SK-MEL-5 (cell line): ENCODE data around the gene CRACR2A. TPM values are rescaled to one million over a fixed set of nuclear protein-coding genes. Genes with fewer than 3 reads are reported as not detected.

Source experiments
- DNase-seq: peaks from one replicate; pipeline ENCODE4 v3.0.0-alpha.2; 2016; ENCODE audit warnings: low read depth, low spot score
- in situ Hi-C: cut with HindIII; loops from 2 replicates; pipeline ENCODE4 v1.10.0; 2016; ENCODE audit warnings: low sequenced_read_pairs, high pct_unique_total_duplicates, low pct_unique_long_range_greater_than_20kb
- total RNA-seq: library from RNA; depleted of rRNA; stranded (reverse); fragments of >200 nt; shearing (Covaris generic); gene quantifications from 2 replicates; pipeline ENCODE4 v1.2.3, GENCODE V29; 2014

CRACR2A gene
- total RNA-seq, 1 experiment from 2014 or later, result 9.2 TPM

DNA sequence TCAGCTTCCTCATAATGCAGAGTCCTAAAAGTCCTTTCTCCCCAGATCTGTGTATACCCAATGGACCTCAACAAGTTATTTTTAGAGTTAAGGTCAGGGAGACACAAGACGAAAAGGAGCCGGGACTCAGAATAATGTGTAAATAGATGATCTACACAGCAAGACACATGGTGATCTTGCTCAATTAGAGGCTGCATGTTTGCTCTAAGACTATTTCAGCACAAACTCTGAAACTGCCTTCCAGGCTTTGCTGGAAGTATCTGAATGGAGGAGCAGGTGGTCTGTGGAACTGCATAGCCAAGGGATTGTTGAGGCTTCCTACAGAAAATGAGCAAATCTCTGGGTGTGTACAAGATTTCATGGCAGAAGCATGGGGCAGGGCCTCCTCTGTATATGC, 80.8 kb downstream of the CRACR2A start:
- DNase-seq, result no peak
- in situ Hi-C loops, result no loop called here

DNA sequence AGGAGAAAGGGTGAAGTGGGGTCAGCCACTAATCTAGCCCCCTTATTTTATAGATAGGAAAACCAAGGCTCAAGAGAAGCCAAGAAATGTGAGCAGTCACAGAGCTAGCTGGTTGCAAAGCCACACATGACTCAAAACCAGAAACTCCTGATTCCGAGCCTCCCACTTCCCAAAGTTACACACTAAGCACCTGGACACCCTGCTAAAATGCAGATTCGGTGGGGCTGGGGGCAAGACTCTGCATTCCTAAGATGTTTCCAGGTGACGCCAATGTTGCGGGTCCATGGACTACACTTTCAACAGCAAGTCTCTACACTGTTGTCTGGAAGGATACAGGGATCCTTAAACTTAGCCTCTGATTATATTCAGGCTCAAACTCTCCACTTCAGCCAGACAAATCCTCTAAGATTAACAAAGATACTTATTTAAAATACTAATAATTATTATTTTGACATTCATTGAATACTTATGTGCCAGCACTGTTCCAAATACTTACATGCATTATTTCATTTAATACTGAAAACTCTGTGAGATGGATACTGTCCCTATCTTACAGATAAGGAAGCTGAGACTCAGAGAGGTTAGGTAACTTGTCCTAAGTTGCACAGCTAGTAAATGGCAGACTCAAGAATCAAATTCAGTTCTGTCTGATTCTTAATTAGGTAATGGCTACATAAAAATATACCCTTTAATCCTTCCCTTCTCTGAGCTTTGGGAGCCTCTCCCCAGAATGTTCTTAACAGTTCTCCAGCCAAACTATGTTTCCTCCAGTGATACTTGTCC, 81.4 kb downstream of the CRACR2A start:
- in situ Hi-C loops, result no loop called here
- DNase-seq, result no peak

DNA sequence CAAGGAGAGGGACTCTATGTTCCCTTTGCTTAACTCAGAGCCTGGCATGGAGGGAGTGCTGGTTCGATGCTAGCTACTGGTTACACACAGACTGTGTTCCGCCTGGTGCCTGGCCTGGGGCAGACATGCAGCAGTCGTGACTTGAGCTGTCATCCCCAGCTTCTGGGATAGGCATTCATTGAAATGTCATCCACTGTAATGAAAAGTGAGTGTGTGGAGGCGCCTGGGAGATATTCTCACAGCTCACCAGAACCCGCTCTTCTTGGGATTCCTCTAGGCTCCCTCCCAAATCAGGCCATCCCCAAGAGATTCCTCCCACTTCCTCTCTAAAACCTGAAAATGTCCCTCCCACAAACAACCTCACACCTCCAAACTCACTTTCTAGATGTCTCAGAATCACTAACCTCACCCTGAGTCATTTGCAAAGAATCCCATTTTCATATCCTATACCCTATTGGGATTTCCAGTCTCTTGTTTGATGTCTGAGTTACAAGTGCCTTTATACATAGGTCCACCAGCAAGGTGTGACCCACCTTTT, 82.8 kb downstream of the CRACR2A start:
- in situ Hi-C loops, result no loop called here
- no peak for DNase-seq

DNA sequence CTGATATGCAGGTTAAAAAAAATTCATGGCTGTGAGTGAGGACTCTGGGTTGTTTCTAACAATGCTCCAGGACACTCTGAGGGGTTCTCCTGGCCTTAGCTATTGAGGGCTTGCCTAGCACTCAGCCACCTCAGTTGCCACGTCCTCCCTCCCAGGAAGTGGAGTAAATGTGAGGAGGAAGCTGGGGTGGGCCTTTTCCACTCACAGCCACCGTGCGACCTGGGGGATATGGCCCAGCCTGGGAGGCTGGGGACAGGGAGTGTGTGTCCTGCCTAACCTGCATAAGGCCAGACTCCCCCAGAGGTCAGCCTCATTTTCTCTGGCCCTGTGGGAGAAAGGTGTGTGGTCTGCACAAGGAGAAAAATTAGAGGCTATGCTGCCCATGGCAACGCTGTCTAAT, 83.3 kb downstream of the CRACR2A start:
- DNase-seq, result no peak
- in situ Hi-C loops, result no loop called here

DNA sequence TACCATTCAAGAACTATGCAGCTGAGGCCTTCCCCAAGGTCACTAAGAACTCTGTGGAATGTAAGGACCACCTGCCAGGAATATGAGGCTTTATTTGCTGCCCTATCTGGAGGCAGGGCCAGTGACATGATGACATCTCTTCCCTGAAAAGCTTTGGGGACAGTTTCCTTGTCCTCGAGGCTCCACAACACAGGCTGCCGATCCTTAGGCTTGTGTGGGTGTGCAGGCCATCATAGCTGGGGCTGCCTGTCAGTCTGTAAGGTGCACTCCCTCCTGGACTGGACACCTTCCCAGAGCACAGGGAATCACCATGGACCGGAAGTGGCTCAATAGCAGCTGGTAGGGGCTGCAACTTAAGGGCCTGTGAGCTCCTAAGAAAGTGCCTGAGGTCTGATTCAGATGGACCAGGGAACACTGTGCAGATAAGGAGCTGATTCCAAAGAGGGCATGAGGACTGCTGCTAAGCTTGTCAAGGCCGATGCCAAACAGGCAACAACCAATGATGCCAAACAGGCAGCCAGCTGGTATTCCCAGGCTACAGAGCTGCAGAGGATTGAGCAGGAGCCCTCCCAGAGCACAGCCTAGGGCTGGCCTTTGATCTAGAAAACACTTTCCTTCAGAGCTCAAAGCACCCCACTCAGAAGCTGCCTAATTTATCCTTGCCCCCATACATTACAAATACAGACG, 84.3 kb downstream of the CRACR2A start:
- in situ Hi-C loops, result no loop called here

DNA sequence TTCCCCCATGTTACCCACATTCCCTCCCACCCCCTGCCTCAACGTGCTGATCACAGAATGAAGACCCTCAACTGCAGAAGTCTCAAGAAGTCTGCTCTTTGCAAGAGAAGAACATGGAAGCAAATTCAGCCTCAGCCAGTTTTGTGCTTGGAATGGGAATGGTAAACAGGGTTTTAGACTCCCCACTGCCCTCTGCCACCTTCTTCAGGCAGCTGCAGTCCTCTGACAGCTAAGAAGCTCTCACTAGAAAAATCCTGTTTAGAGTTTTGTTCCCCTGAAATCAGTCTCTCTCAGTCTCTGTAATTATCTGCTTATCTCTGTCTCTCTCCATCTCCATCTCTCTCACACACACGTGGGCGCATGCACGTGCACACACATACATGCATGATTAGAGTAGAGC, 85.4 kb downstream of the CRACR2A start:
- peak; percentile 5 for DNase-seq
- in situ Hi-C loops, result no loop called here

More for the DNA sequence above, 84.3 kb downstream of the CRACR2A start:
- no peak for DNase-seq

DNA sequence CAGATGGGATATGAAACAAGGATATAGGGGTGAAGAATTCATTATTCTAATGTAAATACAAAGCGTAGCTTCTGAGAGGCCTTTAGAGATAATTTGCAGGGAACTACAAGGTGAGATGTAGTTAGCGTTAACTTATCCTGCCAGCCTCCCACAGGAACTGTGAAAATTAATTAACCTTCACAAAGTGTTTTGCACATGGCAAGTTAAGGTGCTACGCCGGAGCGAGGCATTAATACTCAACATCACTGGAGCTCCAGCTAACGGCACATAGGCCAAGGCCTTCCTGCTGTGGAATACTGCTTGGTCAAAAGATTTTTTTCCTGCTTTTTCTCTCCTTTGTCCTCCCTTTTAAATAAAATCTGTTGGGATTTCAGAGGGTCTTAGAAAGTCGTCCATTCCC, 86.5 kb downstream of the CRACR2A start:
- in situ Hi-C loops, result no loop called here
- DNase-seq, result no peak

DNA sequence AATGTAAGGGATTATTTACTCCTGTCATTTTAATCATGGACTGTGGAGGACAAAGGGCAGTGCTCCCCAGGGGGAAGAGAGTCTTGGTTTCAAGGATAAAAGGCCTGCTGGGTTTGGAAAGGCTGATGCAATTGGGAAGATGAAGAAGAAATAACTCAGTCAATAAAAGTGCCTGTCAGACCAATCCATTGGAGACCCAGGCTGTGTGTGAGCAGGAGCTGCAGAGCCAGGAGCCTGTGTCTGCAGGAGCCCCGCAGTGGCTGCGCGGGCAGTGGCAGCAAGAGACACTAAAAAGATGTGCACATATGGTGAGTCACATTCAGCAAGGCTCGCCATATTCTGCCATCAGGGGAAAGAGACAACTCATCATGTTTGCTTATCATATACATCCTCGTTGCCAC, 90.4 kb downstream of the CRACR2A start:
- no peak for DNase-seq
- in situ Hi-C loops, result no loop called here

DNA sequence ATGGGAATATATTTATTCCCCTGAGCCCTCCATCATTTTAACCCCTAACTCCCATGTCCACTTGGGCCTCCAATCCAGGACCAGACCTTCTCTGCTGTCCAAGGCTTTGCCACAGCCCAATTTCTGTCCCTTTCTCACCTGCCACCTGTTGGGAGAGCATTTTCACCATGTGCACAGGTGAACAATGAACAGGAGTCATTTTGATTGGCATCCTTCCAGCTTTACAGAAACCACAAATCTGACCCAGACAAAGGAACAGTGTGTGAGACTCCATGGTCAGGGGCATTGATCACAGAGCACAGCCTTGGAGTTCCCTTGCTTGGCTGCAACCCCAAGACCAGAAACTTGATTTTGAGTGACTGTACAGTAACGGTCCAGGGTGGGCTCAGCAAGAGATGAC, 91.9 kb downstream of the CRACR2A start:
- in situ Hi-C loops, result no loop called here
- peak; percentile 5 for DNase-seq

DNA sequence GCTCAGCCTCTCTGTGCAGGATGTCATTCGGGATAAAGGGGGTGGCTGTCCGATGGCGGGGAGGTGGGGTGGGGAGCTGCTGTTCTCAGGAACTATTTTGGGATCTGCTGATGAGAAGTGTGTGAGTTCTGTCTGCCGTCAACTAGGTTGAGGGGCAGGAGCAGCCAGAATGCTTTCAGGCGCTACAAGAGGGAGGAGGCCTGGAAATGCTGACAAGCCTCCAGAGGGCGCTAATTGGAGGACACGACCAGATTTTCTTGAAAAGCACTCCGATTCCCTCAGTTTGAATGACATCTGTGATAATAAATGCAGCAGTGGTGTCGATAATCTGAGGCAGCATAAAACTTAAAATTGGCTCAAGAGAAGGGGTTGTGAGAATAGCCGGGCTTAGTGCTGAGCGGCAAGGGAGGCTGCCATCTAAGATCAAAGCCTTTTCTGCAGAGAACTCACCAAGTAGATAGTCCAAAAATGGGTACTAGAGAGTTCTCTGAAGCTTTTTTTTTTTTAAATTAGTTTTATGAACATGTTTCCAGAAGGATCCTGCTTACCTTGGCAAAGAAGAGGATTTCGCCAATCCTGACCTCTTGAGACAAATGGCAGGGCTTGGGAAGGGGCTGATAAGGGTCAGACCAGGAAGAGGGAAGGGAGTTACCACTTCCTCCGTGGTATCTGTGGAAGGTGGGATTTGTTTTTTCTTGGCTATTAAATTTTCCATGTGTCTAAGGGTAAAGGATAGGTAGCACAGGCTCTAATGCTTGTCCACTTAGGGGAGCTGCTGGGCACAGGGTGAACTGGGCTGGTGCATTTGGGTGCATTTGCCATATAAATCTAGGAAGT, 94.4 kb downstream of the CRACR2A start:
- in situ Hi-C loops, result no loop called here
- DNase-seq, result peak; percentile 63

DNA sequence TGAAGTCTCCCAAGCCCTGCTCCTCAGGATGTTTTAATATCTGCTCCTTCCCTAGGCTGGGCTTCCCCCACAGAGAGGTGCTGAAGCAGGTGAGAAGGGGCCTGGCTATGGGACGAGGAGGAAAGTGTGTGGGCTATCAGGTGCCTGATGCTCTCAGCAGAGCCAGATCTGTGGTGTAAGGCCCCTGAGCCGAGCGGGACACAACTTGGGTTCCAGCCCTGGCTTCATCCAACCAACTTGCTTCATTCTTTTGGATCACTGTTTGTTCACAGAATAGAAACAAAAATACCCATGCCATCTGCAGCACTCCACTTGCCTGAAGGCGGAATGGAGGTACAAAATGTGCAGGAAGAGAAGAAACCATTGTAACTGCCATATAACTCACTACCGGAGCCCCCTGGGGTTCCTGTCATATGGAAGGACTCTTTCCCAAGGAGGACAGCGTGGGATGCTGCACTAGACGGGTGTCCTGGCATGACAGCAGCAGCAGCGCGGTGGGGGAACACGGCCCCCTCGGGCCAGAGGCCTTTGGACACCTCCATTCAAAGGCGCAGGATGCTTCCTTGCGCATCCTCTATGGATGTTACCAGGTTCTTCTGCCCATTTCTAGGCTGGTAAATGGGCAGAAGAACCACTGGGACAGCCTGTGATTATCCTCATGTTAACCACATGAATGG, 95.8 kb downstream of the CRACR2A start:
- in situ Hi-C loops, result no loop called here
- no peak for DNase-seq

DNA sequence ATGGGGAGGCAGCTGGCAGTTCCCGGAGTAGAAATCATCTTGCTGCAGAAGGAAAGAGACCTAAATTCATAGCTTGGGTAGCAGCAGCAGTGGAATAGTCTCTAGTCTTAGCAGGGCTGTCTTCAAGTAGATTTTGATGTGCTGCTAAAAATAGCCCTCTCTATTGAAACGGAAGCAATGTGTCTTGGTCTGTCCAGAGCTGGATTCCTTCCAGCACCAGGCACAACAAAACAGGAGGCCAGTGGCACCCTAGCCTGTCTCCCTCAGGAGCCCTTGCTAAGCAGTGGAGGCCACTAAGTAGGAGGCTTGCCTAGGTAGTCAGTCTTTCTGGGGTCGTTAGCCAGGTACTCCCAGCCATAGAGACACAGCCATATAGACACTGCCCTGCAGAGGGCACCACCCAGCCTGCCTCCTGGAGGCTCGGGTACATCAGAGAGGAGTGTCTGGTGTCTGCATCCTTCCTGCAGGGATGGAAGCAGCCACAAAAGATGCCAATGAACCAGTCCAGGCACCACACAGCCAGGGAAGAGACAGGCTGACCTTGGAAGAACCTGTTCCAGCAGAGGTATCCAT, 97.5 kb downstream of the CRACR2A start:
- DNase-seq, result peak; percentile 49
- in situ Hi-C loops, result no loop called here

DNA sequence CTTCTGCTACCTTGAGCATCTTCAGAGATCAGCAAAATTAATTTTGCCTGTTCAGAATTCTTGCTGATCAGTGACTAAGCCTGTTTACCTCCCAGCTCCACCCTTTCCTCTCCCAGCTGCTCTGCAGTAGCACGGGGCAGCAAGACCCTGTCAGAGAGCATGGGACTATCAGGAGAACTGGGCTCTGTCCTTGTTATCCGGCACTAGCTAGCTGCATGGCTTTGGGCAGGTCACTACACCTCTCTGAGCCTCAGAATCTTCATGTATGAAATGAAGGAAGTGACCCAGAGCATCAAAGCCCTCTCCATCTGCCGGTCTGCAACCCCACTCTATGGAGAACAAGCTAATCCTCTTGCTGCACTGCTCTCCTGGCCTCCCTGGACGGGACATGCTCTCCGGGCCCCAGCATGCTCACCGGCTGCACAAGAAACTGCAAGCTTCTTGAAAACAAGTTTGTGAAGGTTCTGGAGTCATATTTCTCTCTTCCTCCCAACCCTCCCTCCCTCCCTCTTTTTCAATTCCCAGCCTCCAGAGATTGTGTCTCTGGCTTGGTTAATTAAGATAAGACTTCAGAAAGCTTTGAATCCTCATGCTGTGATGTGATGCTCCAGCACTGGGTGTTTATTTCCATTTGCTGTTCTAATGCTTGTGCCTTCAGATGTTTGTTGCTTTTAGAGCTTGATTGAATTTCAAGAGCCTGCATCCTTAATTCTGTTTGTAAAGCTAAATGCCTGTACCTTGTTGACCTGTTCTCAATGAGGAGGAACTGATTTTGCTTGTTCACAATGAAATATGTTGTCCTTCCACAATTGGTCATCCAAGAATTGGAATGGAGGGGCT, 101.1 kb downstream of the CRACR2A start:
- in situ Hi-C loops, result no loop called here
- DNase-seq, result no peak

DNA sequence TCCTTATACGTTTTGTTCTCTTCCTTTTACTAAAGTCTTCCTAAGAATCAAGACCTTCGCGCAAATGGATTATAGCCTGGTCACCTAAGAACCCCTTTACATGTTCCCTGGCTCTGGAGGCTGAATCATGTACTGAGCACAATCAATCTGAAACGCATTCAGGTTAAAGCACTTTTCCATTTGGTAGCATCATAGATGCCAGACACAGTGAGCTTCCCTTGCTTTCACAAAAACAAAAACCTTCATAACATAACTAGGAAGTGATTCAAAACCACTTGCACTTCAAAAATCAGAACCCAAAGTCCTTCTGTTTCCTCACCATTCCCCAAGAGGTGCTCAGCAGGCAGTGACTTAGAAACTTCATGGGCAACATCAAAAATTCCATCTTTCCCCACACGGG, 105.4 kb downstream of the CRACR2A start:
- no peak for DNase-seq
- in situ Hi-C loops, result no loop called here

DNA sequence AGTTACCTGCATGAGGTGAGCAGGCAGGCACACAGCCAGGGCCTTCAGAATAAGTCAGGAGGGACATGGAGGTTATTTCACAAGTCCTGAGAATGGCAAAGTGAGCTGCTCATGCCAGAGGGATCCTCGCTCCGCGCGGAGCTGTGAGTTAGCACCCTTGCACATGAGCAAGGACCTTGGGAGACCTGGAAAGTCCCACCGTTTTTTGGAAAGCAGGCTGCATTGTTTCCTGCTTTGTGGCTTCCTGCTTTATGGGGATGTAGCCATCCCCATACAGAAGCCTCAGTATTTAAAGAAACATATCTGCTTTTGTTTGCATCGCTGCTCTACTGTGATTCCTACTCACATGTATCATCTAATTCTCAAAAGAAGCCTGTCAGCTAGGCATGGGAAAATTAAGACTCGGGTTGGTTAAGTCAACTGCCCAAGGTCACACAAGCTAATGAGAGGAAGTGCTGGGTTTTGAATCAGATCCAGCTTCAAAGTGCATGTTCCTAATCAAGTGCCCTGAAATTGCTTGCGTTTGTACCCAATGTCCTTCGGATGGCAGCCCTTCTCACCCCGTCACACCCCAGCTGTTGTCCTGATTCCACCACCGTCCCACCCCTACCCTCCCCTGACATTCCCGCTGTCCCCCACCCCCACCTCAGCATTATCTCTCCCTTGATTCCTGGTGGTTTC, 106.2 kb downstream of the CRACR2A start:
- in situ Hi-C loops, result no loop called here
- DNase-seq, result peak; percentile 79

DNA sequence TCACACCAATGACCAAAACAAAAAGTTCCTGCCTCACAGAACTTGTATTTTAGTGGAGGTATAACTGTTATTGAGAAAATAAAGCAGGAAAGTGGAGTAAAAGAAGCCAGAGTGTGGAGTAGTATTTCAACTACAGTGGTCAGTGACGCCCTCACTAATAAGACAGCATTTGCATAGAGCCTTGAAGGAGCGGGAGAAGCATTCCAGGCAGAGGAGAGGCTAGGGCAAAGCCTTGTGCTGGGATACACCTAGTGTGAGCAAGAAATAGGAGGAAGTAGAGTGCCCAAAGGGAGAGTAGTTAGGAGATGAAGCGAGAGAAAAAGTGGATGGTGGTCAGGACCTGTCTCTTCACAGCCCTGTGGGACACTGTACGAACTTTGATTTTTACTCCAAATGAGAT, 107.8 kb downstream of the CRACR2A start:
- no peak for DNase-seq
- in situ Hi-C loops, result no loop called here
